GM12878 (cell line): ENCODE measurements around the gene PBOV1. TPM values are rescaled to one million over a fixed set of nuclear protein-coding genes. Genes with fewer than 3 reads are reported as not detected.

Experiments used
- ATAC-seq: fragments of 200-7000 bp; cut with Tn5 transposase; 3 replicates; pipeline ENCODE4 v1.9.1; 2020; ENCODE audit warnings: mild to moderate bottlenecking, moderate library complexity
- BruUV-seq: library from RNA; stranded (reverse); fragments of 400-500 nt; replicated peaks from 2 replicates; lab custom pipeline; 2021; lab: Mats Ljungman, UMichigan
- CTCF ChIA-PET: fragments of 300-600 bp; sonication (Branson Sonifier 250); formaldehyde crosslinking; extraction: SDS; loops from one replicate; lab custom pipeline; 2021; ENCODE audit warnings: inconsistent platforms; lab: Yijun Ruan, JAX
- POLR2A ChIA-PET: fragments of 350-600 bp; formaldehyde crosslinking; extraction: SDS; loops from one replicate; lab custom pipeline; 2021; ENCODE audit warnings: inconsistent platforms; lab: Charles Lee
- RAD21 ChIA-PET: fragments of 300-600 bp; sonication (Branson Sonifier 250); formaldehyde crosslinking; loops from one replicate; lab custom pipeline; 2023; ENCODE audit warnings: antibody characterized with exemption; ENCODE audit not compliant: unreplicated experiment; lab: Charles Lee
- SMC1A ChIA-PET: fragments of 300-600 bp; sonication (Branson Sonifier 250); formaldehyde crosslinking; loops from one replicate; lab custom pipeline; 2023; ENCODE audit not compliant: unreplicated experiment, uncharacterized antibody; lab: Charles Lee
- DNase-seq: peaks from one replicate; pipeline ENCODE4 v3.0.0-alpha.2; 2011; ENCODE audit warnings: low read depth, low spot score
- FAIRE-seq: peaks from 3 replicates; lab custom pipeline; 2011; peaks lifted over from hg19 to GRCh38; lab: Jason Lieb, UNC
- H2AFZ ChIP-seq: 2 replicates; pipeline ENCODE4 v1.6.0; 2011; ENCODE audit warnings: low read depth, low read length, control low read depth; ENCODE audit not compliant: control insufficient read depth
- H3K27ac ChIP-seq: 2 replicates; pipeline ENCODE4 v1.5.1; 2011; ENCODE audit warnings: control low read depth; ENCODE audit not compliant: control insufficient read depth, insufficient read depth
- H3K27me3 ChIP-seq, 2 experiments: replicated peaks in 1 of 2; 2 replicates each; pipeline versions ENCODE4 v1.6.0 to v1.6.1; 2011; ENCODE audit warnings: low read length in 1 of 2; ENCODE audit not compliant: control insufficient read depth in 2 of 2, insufficient read depth in 2 of 2
- H3K36me3 ChIP-seq, 2 experiments: 2 replicates each; pipeline ENCODE4 v1.5.1; 2011; ENCODE audit warnings: low read length in 1 of 2; ENCODE audit not compliant: control insufficient read depth in 2 of 2, insufficient read depth in 2 of 2
- H3K4me1 ChIP-seq: 2 replicates; pipeline ENCODE4 v1.6.1; 2011; ENCODE audit warnings: mild to moderate bottlenecking, low read length, moderate library complexity, mixed read lengths; ENCODE audit not compliant: control insufficient read depth, insufficient read depth
- H3K4me2 ChIP-seq: 2 replicates; pipeline ENCODE4 v1.6.0; 2011; ENCODE audit warnings: control low read depth; ENCODE audit not compliant: control insufficient read depth, insufficient read depth
- H3K4me3 ChIP-seq: fragments of 200-600 bp; sonication (generic); 2 replicates; pipeline ENCODE4 v1.5.1; 2016
- H3K79me2 ChIP-seq: 2 replicates; pipeline ENCODE4 v1.6.0; 2011; ENCODE audit warnings: low read length; ENCODE audit not compliant: control insufficient read depth, insufficient read depth
- H3K9ac ChIP-seq: 2 replicates; pipeline ENCODE4 v1.8.0; 2011; ENCODE audit warnings: low read length, control low read depth, mixed read lengths; ENCODE audit not compliant: control insufficient read depth, insufficient read depth
- H3K9me3 ChIP-seq: replicated peaks from 3 replicates; pipeline ENCODE4 v1.5.1; 2011; ENCODE audit warnings: mild to moderate bottlenecking, low read length; ENCODE audit not compliant: control insufficient read depth, insufficient read depth
- H4K20me1 ChIP-seq: 2 replicates; pipeline ENCODE4 v1.6.0; 2011; ENCODE audit not compliant: control insufficient read depth, insufficient read depth
- BACH1 ChIP-seq: fragments of 450-650 bp; IDR thresholded peaks from 2 replicates; pipeline ENCODE4 v1.6.1; 2017; ENCODE audit warnings: mild to moderate bottlenecking, borderline replicate concordance
- KDM1A ChIP-seq: fragments of 200-600 bp; sonication (generic); IDR thresholded peaks from 2 replicates; pipeline ENCODE4 v1.6.1; 2016; ENCODE audit warnings: borderline replicate concordance
- MTA2 ChIP-seq: fragments of 450-650 bp; IDR thresholded peaks from 2 replicates; pipeline ENCODE4 v1.6.1; 2016; ENCODE audit warnings: low read depth, mild to moderate bottlenecking, moderate library complexity
- NR2C1 ChIP-seq: fragments of 450-650 bp; IDR thresholded peaks from 2 replicates; pipeline ENCODE4 v1.6.1; 2017; ENCODE audit warnings: antibody characterized with exemption, mild to moderate bottlenecking, moderate library complexity
- PKNOX1 ChIP-seq: fragments of 450-650 bp; IDR thresholded peaks from 2 replicates; pipeline ENCODE4 v1.6.1; 2016; ENCODE audit warnings: mild to moderate bottlenecking
- PRDM15 ChIP-seq: fragments of 450-650 bp; formaldehyde crosslinking; IDR thresholded peaks from 2 replicates; pipeline ENCODE4 v1.4.0; 2020; ENCODE audit warnings: mild to moderate bottlenecking, moderate library complexity
- RAD21 ChIP-seq: IDR thresholded peaks from 2 replicates; pipeline ENCODE4 v1.6.1; 2011; ENCODE audit warnings: mild to moderate bottlenecking, low read depth, low read length, moderate library complexity; ENCODE audit not compliant: insufficient read depth
- SKIL ChIP-seq: fragments of 450-650 bp; IDR thresholded peaks from 2 replicates; pipeline ENCODE4 v1.6.1; 2017; ENCODE audit warnings: mild to moderate bottlenecking, low read depth, inconsistent platforms; ENCODE audit not compliant: poor library complexity, severe bottlenecking
- SMC3 ChIP-seq: IDR thresholded peaks from 2 replicates; pipeline ENCODE4 v1.6.1; 2011; ENCODE audit warnings: low read length, improper control_type of control experiment, borderline replicate concordance
- SPI1 ChIP-seq: IDR thresholded peaks from 2 replicates; pipeline ENCODE4 v1.6.1; 2011; ENCODE audit warnings: low read depth, mild to moderate bottlenecking, low read length, moderate library complexity, borderline replicate concordance; ENCODE audit not compliant: insufficient read depth
- STAT3 ChIP-seq: IDR thresholded peaks from 2 replicates; pipeline ENCODE4 v1.6.1; 2011; ENCODE audit warnings: low read depth, low read length, improper control_type of control experiment
- WGBS: methylation state at CpG from one replicate; pipeline ENCODE4 v1.1.6; 2016; ENCODE audit warnings: low lambda C conversion rate; ENCODE audit not compliant: insufficient replicate concordance, insufficient coverage; ENCODE audit errors: missing lambda C conversion rate; 5-methylcytosine and 5-hydroxymethylcytosine counted together
- in situ Hi-C: fragments of 300-500 bp; cut with MboI; formaldehyde crosslinking; loops from 9 replicates; pipeline ENCODE4 v1.14.3; 2018; ENCODE audit warnings: mixed read lengths
- intact Hi-C: fragments of 100-400 bp; cut with micrococcal nuclease; formaldehyde crosslinking; loops from one replicate; pipeline ENCODE4 v1.14.2; 2022; ENCODE audit not compliant: unreplicated experiment
- polyA plus RNA-seq, 11 experiments: library from polyadenylated mRNA; depleted of rRNA in 4 of 11; unstranded in 6 of 11; stranded (reverse) in 5 of 11; fragments of >200 nt; fragmentation: Nextera tagmentation in 4 of 11; fragmentation: Illumina TruSeq in 1 of 11; extraction: Ambion mirVana in 4 of 11; extraction: Trizol in 1 of 11; gene quantifications; 1 replicate in 1 of 11; 2 replicates in 10 of 11; pipeline versions ENCODE4 v1.2.1 to v1.2.3, GENCODE V29; 2011 to 2016; ENCODE audit warnings: inconsistent platforms in 2 of 11, missing spikeins in 2 of 11, low read depth in 1 of 11
- total RNA-seq, 4 experiments: library from RNA; depleted of rRNA in 3 of 4; stranded (reverse); fragments of >200 nt in 3 of 4; fragmentation: Illumina TruSeq in 1 of 4; extraction: Trizol in 1 of 4; gene quantifications; 2 replicates each; pipeline versions ENCODE4 v1.2.1 to v1.2.3, GENCODE V29; 2013 to 2021

PBOV1 gene
- total and polyA plus RNA-seq, 10 of the 15 experiments (the other 5 are each of a cell fraction or from before 2014, with no cell fraction given): not detected

GRCh38 chr6:138198430-138199091 is 19.7 kb downstream of the PBOV1 start:
- Histone ChIP-seq H3K36me3 (no peaks in the 10 kb centered on the region), H3K4me1 (no peaks in the 10 kb centered on the region), H3K4me3 (no peak overlapping the region)
- no peak for DNase-seq
- in situ Hi-C loops: no loop called here
- BruUV-seq: no TSS peak
- no peak for TF ChIP-seq NR2C1
- TF ChIP-seq BACH1: no peak
- no peak for TF ChIP-seq KDM1A
- TF ChIP-seq SKIL: no peak
- no peak for TF ChIP-seq PKNOX1
- TF ChIP-seq MTA2: no peak
- TF ChIP-seq RAD21: no peak
- TF ChIP-seq PRDM15: no peak
- no peak for TF ChIP-seq SPI1
- no peak for TF ChIP-seq STAT3
- no peak for TF ChIP-seq SMC3
- TF ChIP-seq, all 136 proteins: peak for 0
- 56% methylated on average over 6 of the region's 6 CpGs for WGBS
- H4K20me1 ChIP-seq: no peaks in the 10 kb centered on the region
- H3K27me3 ChIP-seq: no peaks in the 10 kb centered on the region; a peak in 2 of 4 replicates
- no peak overlapping the region for H3K27ac ChIP-seq
- ChIA-PET RAD21 (no interaction called here), SMC1A (no interaction called here), POLR2A (no interaction called here), CTCF (no interaction called here)
- H3K4me2 ChIP-seq: no peak overlapping the region
- no peak for ATAC-seq
- intact Hi-C loops: no loop called here
- H2AFZ ChIP-seq: no peak overlapping the region
- FAIRE-seq: no peak
- H3K9me3 ChIP-seq: no peaks in the 10 kb centered on the region
- H3K9ac ChIP-seq: no peak overlapping the region
- H3K79me2 ChIP-seq: no peaks in the 10 kb centered on the region
